Measurements from ENCODE around the gene CRB2. TPM values are rescaled to one million over a fixed set of nuclear protein-coding genes. Genes with fewer than 3 reads are reported as not detected.

Gene CRB2
- total RNA-seq, 1 donor from 2014 or later: 1.2 TPM

DNA sequence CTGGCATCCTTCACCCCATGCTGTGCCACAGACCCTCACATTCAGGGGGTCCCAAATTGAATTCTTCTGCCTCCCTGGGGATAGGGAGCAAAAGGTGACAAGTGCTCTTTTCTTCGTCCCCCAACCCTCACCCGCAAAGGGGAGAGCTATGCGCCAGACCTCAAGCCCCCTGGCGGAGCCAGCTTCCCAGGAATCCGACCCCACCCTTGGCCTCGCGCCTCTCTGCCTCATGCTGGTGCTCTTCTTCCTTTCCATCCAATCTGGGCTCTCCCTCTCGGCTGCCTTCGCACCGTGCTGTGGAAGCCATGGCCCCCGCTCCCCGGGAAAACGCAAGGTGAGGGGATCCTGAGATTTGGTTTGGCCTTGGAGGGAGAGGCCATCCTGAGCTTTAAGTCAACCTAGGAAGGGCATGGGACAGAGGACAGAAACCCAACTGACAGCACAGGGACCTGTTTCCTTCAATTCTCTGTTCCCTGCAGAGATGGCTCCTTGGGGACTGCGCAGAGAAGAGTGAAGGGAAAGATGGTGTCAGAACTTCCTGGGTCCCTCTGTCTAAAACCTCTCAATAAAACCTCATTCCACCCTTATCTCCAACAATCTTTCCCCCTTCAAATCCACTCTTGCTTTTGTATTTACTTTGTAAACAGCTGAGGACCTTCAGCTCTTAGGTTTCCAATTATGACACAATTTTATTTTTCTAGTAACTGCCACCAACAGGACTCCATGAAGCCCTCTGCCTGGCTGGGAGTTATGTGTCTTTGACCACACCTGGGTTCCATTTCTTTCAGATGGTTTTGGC lies 36.3 kb upstream of the CRB2 start:
- no peak overlapping the region for H3K27ac Mint-ChIP-seq

DNA sequence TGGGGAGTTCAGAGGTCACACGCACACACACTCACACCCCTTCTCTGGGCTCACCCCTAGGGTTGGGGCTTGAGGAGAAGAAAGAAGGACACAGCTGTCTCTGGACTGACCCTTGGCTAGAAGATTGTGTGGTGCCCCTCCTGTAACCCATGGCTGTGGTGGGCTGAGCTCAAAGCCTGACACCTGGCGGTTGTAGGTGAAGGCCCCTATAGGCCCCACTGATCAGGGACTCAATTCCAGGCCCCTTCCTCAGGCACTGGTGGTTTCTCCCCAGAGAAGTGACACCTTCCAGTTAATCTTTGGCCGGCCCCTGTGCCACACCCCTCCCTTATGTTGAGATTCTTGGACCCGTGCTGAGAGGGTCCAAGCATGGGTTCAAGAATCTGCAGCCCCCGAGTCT lies 35.2 kb upstream of the CRB2 start:
- no peak for DNase-seq
- Mint-ChIP-seq H3K27me3 (no peaks in the 10 kb centered on the region), H3K27ac (peak overlapping the region; percentile 94), H3K4me3 (no peak overlapping the region), H3K9me3 (no peaks in the 10 kb centered on the region), H3K36me3 (ENCODE audit: low read depth) (no peaks in the 10 kb centered on the region), H3K4me1 (peaks cover 87% of the 10 kb centered on the region)
- no peak for ATAC-seq (ENCODE audit: low read depth)
- ChIA-PET CTCF (no interaction called here), POLR2A (interaction anchor here (0.9 to 14.9 kb wide), 2 partner anchors 19 to 52 kb away, joined by 3 to 304 read pairs; no protein-coding TSS in a partner anchor)
- intact Hi-C loops (cut with micrococcal nuclease): no loop called here
- TF ChIP-seq, protein P1, sequence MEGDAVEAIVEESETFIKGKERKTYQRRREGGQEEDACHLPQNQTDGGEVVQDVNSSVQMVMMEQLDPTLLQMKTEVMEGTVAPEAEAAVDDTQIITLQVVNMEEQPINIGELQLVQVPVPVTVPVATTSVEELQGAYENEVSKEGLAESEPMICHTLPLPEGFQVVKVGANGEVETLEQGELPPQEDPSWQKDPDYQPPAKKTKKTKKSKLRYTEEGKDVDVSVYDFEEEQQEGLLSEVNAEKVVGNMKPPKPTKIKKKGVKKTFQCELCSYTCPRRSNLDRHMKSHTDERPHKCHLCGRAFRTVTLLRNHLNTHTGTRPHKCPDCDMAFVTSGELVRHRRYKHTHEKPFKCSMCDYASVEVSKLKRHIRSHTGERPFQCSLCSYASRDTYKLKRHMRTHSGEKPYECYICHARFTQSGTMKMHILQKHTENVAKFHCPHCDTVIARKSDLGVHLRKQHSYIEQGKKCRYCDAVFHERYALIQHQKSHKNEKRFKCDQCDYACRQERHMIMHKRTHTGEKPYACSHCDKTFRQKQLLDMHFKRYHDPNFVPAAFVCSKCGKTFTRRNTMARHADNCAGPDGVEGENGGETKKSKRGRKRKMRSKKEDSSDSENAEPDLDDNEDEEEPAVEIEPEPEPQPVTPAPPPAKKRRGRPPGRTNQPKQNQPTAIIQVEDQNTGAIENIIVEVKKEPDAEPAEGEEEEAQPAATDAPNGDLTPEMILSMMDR (IDR thresholded peaks at IDR 0.05): no peak

More for the DNA sequence above, 36.3 kb upstream of the CRB2 start:
- ATAC-seq (ENCODE audit: low read depth) (no peak), DNase-seq (no peak)
- CTCF ChIA-PET: no interaction called here
- Mint-ChIP-seq H3K9me3 (no peaks in the 10 kb centered on the region), H3K27me3 (no peaks in the 10 kb centered on the region), H3K36me3 (ENCODE audit: low read depth) (no peaks in the 10 kb centered on the region), H3K4me3 (no peak overlapping the region), H3K4me1 (peaks cover 80% of the 10 kb centered on the region)
- TF ChIP-seq, protein P1 (IDR thresholded peaks at IDR 0.05): no peak
- intact Hi-C loops (cut with micrococcal nuclease): no loop called here
- POLR2A ChIA-PET: interaction anchor here (0.7 to 14.9 kb wide), 2 partner anchors 20 to 40 kb away, joined by 3 to 304 read pairs; no protein-coding TSS in a partner anchor

DNA sequence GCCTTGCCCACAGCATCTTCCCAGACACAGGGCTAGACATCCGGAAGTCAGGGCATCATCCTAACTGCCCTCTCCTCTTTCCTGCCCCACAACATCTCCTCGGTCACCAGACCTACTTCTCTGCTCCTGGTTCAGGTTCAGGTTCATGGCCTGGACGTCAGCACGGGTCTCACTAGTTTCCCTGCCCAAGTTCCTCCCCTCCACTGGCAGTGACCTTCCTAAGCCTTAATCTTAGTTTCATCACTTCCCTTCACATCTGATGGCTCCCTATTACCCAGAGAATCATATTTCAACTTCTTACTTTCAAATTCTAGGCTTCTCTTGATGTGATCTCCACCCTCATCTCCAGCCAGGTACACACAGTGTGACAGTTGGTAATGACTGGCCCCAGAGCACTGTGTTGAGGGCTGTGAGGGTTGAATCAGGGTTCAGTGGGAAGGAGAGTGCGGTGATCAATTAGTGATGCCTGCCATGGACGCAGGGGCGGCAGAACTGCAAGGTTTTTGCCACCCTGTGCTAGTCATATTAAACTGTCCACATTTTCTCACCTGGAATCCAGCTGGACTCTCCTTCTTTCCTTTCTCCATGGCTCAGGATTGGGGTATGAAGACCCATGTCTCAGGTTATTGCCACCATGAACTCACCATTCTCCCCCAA lies 34.3 kb upstream of the CRB2 start:
- H3K4me1 Mint-ChIP-seq: peaks cover 89% of the 10 kb centered on the region

DNA sequence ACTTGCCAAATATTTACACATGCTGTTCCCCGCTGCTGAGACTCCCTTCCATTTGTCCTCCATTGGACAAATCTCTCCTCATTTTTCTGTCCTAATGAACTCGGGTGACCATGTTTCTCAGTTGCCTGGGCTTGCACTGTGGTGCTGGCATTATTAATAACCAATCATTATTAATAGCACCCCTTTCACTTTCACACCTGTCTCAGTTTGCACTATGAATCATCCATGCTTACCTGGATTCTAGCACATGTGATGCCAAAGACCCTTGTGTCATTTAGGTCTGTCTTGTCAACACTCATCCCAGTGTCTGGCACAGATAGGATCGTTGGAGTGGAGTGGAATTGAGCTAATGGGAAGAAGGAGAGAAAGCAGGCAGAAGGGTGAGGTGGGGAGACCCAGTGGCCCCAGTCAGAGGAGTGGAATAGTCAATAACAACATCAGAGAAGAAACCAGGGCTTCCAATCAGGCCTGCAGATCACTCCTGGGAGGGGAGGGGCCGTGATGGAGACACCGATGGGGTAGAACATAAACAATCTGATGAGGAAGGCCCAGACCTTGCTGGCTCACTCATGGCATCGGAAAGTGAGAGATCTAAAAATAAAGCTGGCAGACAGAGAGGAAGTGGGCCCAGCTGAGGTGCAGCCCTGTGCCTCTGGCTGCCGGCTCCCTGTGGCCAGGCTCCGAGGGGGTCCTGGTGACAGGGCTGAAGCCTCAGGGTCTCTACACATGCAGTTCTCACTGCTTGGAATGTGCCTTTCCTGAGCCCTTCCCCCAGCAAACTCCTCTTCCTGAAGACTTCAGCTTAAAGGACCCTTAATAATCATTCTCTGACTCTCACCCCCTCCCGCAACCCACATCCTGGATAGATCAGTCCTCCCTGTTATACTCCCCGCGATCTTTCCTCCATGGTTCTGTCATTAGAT lies 33.5 kb upstream of the CRB2 start:
- intact Hi-C loops (cut with micrococcal nuclease): loop anchor here (1.0 to 2.0 kb wide), 3 partner anchors 16 to 54 kb away; partner anchors contain the start of gene STRBP

More for the DNA sequence above, 34.3 kb upstream of the CRB2 start:
- CTCF ChIA-PET: interaction anchor here (1.4 kb wide), 1 partner anchor 28 kb away, joined by 4 read pairs; no protein-coding TSS in a partner anchor
- H3K36me3 Mint-ChIP-seq (ENCODE audit: low read depth): no peaks in the 10 kb centered on the region
- H3K27ac Mint-ChIP-seq: peak overlapping the region; percentile 94
- TF ChIP-seq, protein P1 (IDR thresholded peaks at IDR 0.05): no peak
- POLR2A ChIA-PET: interaction anchor here (0.9 to 14.9 kb wide), 3 partner anchors 18 to 53 kb away, joined by 3 to 304 read pairs (median 6); partner anchors contain the start of gene STRBP
- no peak overlapping the region for H3K4me3 Mint-ChIP-seq
- DNase-seq (no peak), ATAC-seq (ENCODE audit: low read depth) (no peak)
- no peaks in the 10 kb centered on the region for H3K27me3 Mint-ChIP-seq
- intact Hi-C loops (cut with micrococcal nuclease): loop anchor here (1.0 to 2.0 kb wide), 3 partner anchors 16 to 53 kb away; partner anchors contain the start of gene STRBP
- H3K9me3 Mint-ChIP-seq: no peaks in the 10 kb centered on the region

More for the DNA sequence above, 33.5 kb upstream of the CRB2 start:
- TF ChIP-seq, protein P1 (IDR thresholded peaks at IDR 0.05): no peak
- peak overlapping the region; percentile 75 for H3K4me3 Mint-ChIP-seq
- POLR2A ChIA-PET: interaction anchor here (0.7 to 14.9 kb wide), 6 partner anchors 17 to 129 kb away, joined by 3 to 304 read pairs (median 6); partner anchors contain the start of gene STRBP
- H3K9me3 Mint-ChIP-seq: no peaks in the 10 kb centered on the region
- ATAC-seq (ENCODE audit: low read depth) (peak; percentile 79), DNase-seq (peak; percentile 53)
- CTCF ChIA-PET: interaction anchor here (1.4 to 1.7 kb wide), 2 partner anchors 17 to 27 kb away, joined by 4 read pairs; no protein-coding TSS in a partner anchor
- H3K4me1 Mint-ChIP-seq: peaks cover 90% of the 10 kb centered on the region
- no peaks in the 10 kb centered on the region for H3K27me3 Mint-ChIP-seq
- no peaks in the 10 kb centered on the region for H3K36me3 Mint-ChIP-seq (ENCODE audit: low read depth)
- peak overlapping the region; percentile 94 for H3K27ac Mint-ChIP-seq

Measured in activated B cell treated with CpG ODN at 0.5 μM for 24 hours (primary cell).